HepG2 (cell line): ENCODE results near the gene CITED2. TPM values are rescaled to one million over a fixed set of nuclear protein-coding genes. Genes with fewer than 3 reads are reported as not detected.

Experiments used
- ATAC-seq: fragments of 200-7000 bp; cut with Tn5 transposase; 3 replicates; pipeline ENCODE4 v1.9.1; 2020; ENCODE audit warnings: mild to moderate bottlenecking, moderate library complexity
- BruUV-seq: library from RNA; stranded (reverse); fragments of 400-500 nt; replicated peaks from 2 replicates; lab custom pipeline; 2021; lab: Mats Ljungman, UMichigan
- CTCF ChIA-PET: fragments of 300-600 bp; formaldehyde crosslinking; extraction: SDS; loops from one replicate; lab custom pipeline; 2021; ENCODE audit warnings: low total read pairs, inconsistent platforms, low intra/inter-chr PET ratio; lab: Yijun Ruan, JAX
- POLR2A ChIA-PET: fragments of 350-600 bp; sonication (Branson Sonifier 250); formaldehyde crosslinking; loops from one replicate; lab custom pipeline; 2020; ENCODE audit warnings: antibody characterized with exemption, inconsistent platforms; lab: Yijun Ruan, JAX
- DNase-seq: peaks from one replicate; pipeline ENCODE4 v3.0.0-alpha.2; 2015; ENCODE audit warnings: low spot score
- FAIRE-seq: peaks from 3 replicates; lab custom pipeline; 2011; peaks lifted over from hg19 to GRCh38; lab: Jason Lieb, UNC
- H2AFZ ChIP-seq: one replicate; pipeline ENCODE4 v1.6.1; 2011; ENCODE audit warnings: low read length, inconsistent platforms
- H3K27ac ChIP-seq: fragments of 300-600 bp; 3 replicates; pipeline ENCODE4 v1.8.0; 2011; ENCODE audit warnings: mixed run types, mild to moderate bottlenecking, mixed read lengths, low read length, inconsistent platforms; ENCODE audit not compliant: insufficient read depth; ENCODE audit errors: extremely low read length
- H3K27me3 ChIP-seq, 2 experiments: fragments of 200-600 bp in 1 of 2; 2 replicates in 1 of 2; 3 replicates in 1 of 2; pipeline versions ENCODE4 v1.6.0 to v1.8.0; 2011; ENCODE audit warnings: low read length in 2 of 2, mild to moderate bottlenecking in 2 of 2, moderate library complexity in 2 of 2, inconsistent platforms in 1 of 2; ENCODE audit not compliant: insufficient read depth in 2 of 2, control insufficient read depth in 1 of 2
- H3K36me3 ChIP-seq, 2 experiments: fragments of 200-600 bp in 1 of 2; replicated peaks in 1 of 2; 2 replicates in 1 of 2; 3 replicates in 1 of 2; pipeline versions ENCODE4 v1.5.1 to v1.8.0; 2011; ENCODE audit warnings: low read length in 2 of 2, inconsistent platforms in 1 of 2; ENCODE audit not compliant: insufficient read depth in 2 of 2, control insufficient read depth in 1 of 2
- H3K4me1 ChIP-seq: 2 replicates; pipeline ENCODE4 v1.5.1; 2012; ENCODE audit warnings: low read length, inconsistent platforms; ENCODE audit not compliant: insufficient read depth
- H3K4me2 ChIP-seq: 2 replicates; pipeline ENCODE4 v1.6.0; 2011; ENCODE audit warnings: low read depth, low read length, inconsistent platforms
- H3K4me3 ChIP-seq, 3 experiments: fragments of 200-600 bp in 1 of 3; sonication (generic), shearing (Covaris generic) in 1 of 3; replicated peaks in 1 of 3; 2 replicates each; pipeline ENCODE4 v1.5.1; 2011 to 2016; ENCODE audit warnings: low read length in 3 of 3, inconsistent platforms in 2 of 3, low read depth in 2 of 3, mild to moderate bottlenecking in 2 of 3, control low read depth in 1 of 3, mixed read lengths in 1 of 3; ENCODE audit not compliant: insufficient read depth in 1 of 3
- H3K79me2 ChIP-seq: one replicate; pipeline ENCODE4 v1.6.1; 2011; ENCODE audit warnings: low read length, inconsistent platforms; ENCODE audit not compliant: insufficient read depth
- H3K9ac ChIP-seq: 2 replicates; pipeline ENCODE4 v1.6.0; 2011; ENCODE audit warnings: mild to moderate bottlenecking, low read depth, low read length, inconsistent platforms; ENCODE audit not compliant: insufficient read depth
- H3K9me3 ChIP-seq: 2 replicates; pipeline ENCODE4 v1.5.1; 2012; ENCODE audit warnings: mild to moderate bottlenecking, low read length
- H4K20me1 ChIP-seq: 2 replicates; pipeline ENCODE4 v1.6.0; 2011; ENCODE audit warnings: inconsistent platforms, mild to moderate bottlenecking, low read length, moderate library complexity; ENCODE audit not compliant: insufficient read depth
- HMG20A ChIP-seq: IDR thresholded peaks from 2 replicates; pipeline ENCODE4 v1.6.1; 2016; ENCODE audit warnings: borderline replicate concordance
- PRMT3 ChIP-seq: sonication (generic); formaldehyde crosslinking; IDR thresholded peaks from 2 replicates; pipeline ENCODE4 v1.8.1; 2022; ENCODE audit warnings: low read depth, mild to moderate bottlenecking, moderate library complexity, missing genetic modification reagents, borderline replicate concordance
- XBP1 ChIP-seq: sonication (generic); formaldehyde crosslinking; IDR thresholded peaks from 2 replicates; pipeline ENCODE4 v1.5.0; 2020; ENCODE audit warnings: missing genetic modification reagents
- ZMYM4 ChIP-seq: sonication (generic); formaldehyde crosslinking; IDR thresholded peaks from 2 replicates; pipeline ENCODE4 v1.8.1; 2023; ENCODE audit warnings: mild to moderate bottlenecking, missing genetic modification reagents
- ZNF235 ChIP-seq: sonication (generic); formaldehyde crosslinking; IDR thresholded peaks from 2 replicates; pipeline ENCODE4 v1.8.1; 2023; ENCODE audit warnings: mild to moderate bottlenecking, missing genetic modification reagents, borderline replicate concordance
- ZNF513 ChIP-seq: sonication (generic); formaldehyde crosslinking; conservative IDR thresholded peaks from 2 replicates; pipeline ENCODE4 v1.5.0; 2020; ENCODE audit warnings: missing genetic modification reagents
- WGBS: methylation state at CpG from one replicate; pipeline ENCODE4 v1.1.6; 2017; ENCODE audit warnings: low lambda C conversion rate; 5-methylcytosine and 5-hydroxymethylcytosine counted together
- in situ Hi-C: cut with HindIII; loops from 2 replicates; pipeline ENCODE4 v1.10.0; 2017; ENCODE audit warnings: low pct_unique_long_range_greater_than_20kb; ENCODE audit not compliant: extremely low pct_ligation_motif_present
- intact Hi-C: fragments of 100-400 bp; cut with micrococcal nuclease; formaldehyde crosslinking; loops from one replicate; pipeline ENCODE4 v1.10.0; 2022; ENCODE audit not compliant: unreplicated experiment
- polyA plus RNA-seq, 8 experiments: library from polyadenylated mRNA; depleted of rRNA in 3 of 8; stranded (reverse) in 7 of 8; unstranded in 1 of 8; fragments of >200 nt; fragmentation: Illumina TruSeq in 4 of 8; extraction: Trizol in 4 of 8; gene quantifications; 2 replicates each; pipeline versions ENCODE4 v1.2.1 to v1.2.3, GENCODE V29; 2011 to 2016; ENCODE audit warnings: low read depth in 4 of 8, missing spikeins in 1 of 8, mixed read lengths in 1 of 8; ENCODE audit not compliant: insufficient read depth in 1 of 8
- total RNA-seq, 5 experiments: library from RNA; depleted of rRNA; stranded (reverse); fragments of >200 nt; fragmentation: Illumina TruSeq; extraction: Trizol; gene quantifications; 2 replicates each; pipeline ENCODE4 v1.2.3, GENCODE V29; 2016; ENCODE audit warnings: low read depth in 1 of 5
- TF ChIP-seq, protein P1 (sequence below): sonication (generic); formaldehyde crosslinking; IDR thresholded peaks from 2 replicates; pipeline ENCODE4 v1.4.0; 2020; ENCODE audit warnings: mild to moderate bottlenecking, missing genetic modification reagents
- TF ChIP-seq, protein P2 (sequence below): fragments of 450-650 bp; IDR thresholded peaks from 2 replicates; pipeline ENCODE4 v1.6.1; 2017; ENCODE audit warnings: mild to moderate bottlenecking

The CITED2 gene
- total and polyA plus RNA-seq, 2 of the 13 experiments (the other 11 are each of a cell fraction or from before 2014, with no cell fraction given): 17.6 to 57.2 TPM

DNA sequence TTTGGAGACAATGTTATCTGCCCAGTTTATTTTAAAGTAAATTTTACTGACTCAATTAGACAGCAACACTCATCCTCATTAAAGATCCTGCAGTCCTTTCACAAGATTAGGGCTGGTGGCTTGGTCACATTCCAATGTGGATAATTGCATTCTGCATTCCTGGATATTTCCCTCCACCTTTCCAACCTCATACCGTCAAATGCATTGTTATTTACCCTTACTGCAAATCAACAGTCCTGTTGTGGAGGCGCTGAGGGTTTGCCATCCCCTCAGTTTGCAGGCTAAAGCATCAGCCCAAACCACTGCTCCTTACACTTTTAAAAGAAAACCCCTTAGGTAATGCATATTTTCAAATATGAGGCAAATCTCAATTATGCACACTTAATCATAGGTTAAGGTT is 5.4 kb downstream of the CITED2 start:
- Histone ChIP-seq H4K20me1 (peaks cover 15% of the 10 kb centered on the region), H2AFZ (no peak overlapping the region), H3K27me3 (peaks cover 0 to 8% of the 10 kb centered on the region in 2 experiments; a peak in 1 of 5 replicates), H3K9me3 (no peaks in the 10 kb centered on the region), H3K4me1 (peaks cover 46% of the 10 kb centered on the region), H3K27ac (no peak overlapping the region), H3K9ac (no peak overlapping the region)
- 3% methylated on average over 2 of the region's 2 CpGs for WGBS
- POLR2A ChIA-PET: interaction anchor here (1.2 to 1.8 kb wide), 2 partner anchors 10 to 1011 kb away, joined by 6 to 7 read pairs; no protein-coding TSS in a partner anchor
- ATAC-seq: no peak
- intact Hi-C loops (loop anchor here (1.0 kb wide), 2 partner anchors 1072 to 1552 kb away; no protein-coding TSS in a partner anchor), in situ Hi-C loops (loop anchor here (10.0 to 25.0 kb wide), 6 partner anchors 234 to 1543 kb away; partner anchors contain the start of gene HECA)
- BruUV-seq: no TSS peak
- TF ChIP-seq ZMYM4 (CRISPR knock-in tag): no peak
- TF ChIP-seq ZNF513 (CRISPR knock-in tag): no peak
- TF ChIP-seq, protein P1, sequence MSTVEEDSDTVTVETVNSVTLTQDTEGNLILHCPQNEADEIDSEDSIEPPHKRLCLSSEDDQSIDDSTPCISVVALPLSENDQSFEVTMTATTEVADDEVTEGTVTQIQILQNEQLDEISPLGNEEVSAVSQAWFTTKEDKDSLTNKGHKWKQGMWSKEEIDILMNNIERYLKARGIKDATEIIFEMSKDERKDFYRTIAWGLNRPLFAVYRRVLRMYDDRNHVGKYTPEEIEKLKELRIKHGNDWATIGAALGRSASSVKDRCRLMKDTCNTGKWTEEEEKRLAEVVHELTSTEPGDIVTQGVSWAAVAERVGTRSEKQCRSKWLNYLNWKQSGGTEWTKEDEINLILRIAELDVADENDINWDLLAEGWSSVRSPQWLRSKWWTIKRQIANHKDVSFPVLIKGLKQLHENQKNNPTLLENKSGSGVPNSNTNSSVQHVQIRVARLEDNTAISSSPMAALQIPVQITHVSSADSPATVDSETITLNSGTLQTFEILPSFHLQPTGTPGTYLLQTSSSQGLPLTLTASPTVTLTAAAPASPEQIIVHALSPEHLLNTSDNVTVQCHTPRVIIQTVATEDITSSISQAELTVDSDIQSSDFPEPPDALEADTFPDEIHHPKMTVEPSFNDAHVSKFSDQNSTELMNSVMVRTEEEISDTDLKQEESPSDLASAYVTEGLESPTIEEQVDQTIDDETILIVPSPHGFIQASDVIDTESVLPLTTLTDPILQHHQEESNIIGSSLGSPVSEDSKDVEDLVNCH (CRISPR knock-in tag): no peak
- no peak for TF ChIP-seq HMG20A (CRISPR knock-in tag)
- TF ChIP-seq XBP1 (CRISPR knock-in tag): no peak
- TF ChIP-seq, protein P2, sequence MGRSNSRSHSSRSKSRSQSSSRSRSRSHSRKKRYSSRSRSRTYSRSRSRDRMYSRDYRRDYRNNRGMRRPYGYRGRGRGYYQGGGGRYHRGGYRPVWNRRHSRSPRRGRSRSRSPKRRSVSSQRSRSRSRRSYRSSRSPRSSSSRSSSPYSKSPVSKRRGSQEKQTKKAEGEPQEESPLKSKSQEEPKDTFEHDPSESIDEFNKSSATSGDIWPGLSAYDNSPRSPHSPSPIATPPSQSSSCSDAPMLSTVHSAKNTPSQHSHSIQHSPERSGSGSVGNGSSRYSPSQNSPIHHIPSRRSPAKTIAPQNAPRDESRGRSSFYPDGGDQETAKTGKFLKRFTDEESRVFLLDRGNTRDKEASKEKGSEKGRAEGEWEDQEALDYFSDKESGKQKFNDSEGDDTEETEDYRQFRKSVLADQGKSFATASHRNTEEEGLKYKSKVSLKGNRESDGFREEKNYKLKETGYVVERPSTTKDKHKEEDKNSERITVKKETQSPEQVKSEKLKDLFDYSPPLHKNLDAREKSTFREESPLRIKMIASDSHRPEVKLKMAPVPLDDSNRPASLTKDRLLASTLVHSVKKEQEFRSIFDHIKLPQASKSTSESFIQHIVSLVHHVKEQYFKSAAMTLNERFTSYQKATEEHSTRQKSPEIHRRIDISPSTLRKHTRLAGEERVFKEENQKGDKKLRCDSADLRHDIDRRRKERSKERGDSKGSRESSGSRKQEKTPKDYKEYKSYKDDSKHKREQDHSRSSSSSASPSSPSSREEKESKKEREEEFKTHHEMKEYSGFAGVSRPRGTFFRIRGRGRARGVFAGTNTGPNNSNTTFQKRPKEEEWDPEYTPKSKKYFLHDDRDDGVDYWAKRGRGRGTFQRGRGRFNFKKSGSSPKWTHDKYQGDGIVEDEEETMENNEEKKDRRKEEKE: no peak
- no peak for TF ChIP-seq ZNF235 (CRISPR knock-in tag)
- no peak for TF ChIP-seq PRMT3 (CRISPR knock-in tag)
- TF ChIP-seq, all 625 proteins: peak for 0
- peaks cover 25% of the 10 kb centered on the region for H3K79me2 ChIP-seq
- H3K4me2 ChIP-seq: peak overlapping the region; percentile 97; the same call in 1 of the 2 replicates
- H3K4me3 ChIP-seq: peak overlapping the region in 1 of 3 experiments; percentile 5; a peak in 1 of 6 replicates
- DNase-seq (no peak), FAIRE-seq (no peak)
- CTCF ChIA-PET: interaction anchor here (0.7 kb wide), 1 partner anchor 1552 kb away, joined by 3 read pairs; no protein-coding TSS in a partner anchor
- H3K36me3 ChIP-seq: no peaks in the 10 kb centered on the region
